ENCODE results near the gene FAM8A1.

- no peak for TF ChIP-seq POLR2AphosphoS5 (IDR thresholded peaks at IDR 0.05)
- TF ChIP-seq CTCF (IDR thresholded peaks at IDR 0.05): no peak
Measured at GRCh38 chr6:17600527-17601385, 654 bp downstream of the FAM8A1 start.

Measured in suprapubic skin (tissue), 3 donors.